ENCODE data around the gene ING2. TPM values are rescaled to one million over a fixed set of nuclear protein-coding genes. Genes with fewer than 3 reads are reported as not detected.

Gene ING2
- 6.6 and 7.7 TPM in 2 replicates for total RNA-seq

GRCh38 chr4:183504930-183505610, at the start of gene ING2:
TSS of gene ING2 (plus strand) at chr4:183505058. CDS start at chr4:183505196, 138 bp downstream.

Other genes starting within 250 kb of the ING2 start
- gene CLDN22, start 184.8 kb upstream of the ING2 start, total RNA-seq: not detected in 2 replicates
- gene CLDN24, start 182.6 kb upstream of the ING2 start, total RNA-seq: not detected in 2 replicates
- gene CDKN2AIP, start 60.4 kb upstream of the ING2 start, total RNA-seq: 10.9 and 27.5 TPM in 2 replicates
- gene RWDD4, start 154.1 kb downstream of the ING2 start, total RNA-seq: 9.4 and 24.9 TPM in 2 replicates
- gene TRAPPC11, start 154.2 kb downstream of the ING2 start, total RNA-seq: 40.7 and 58.6 TPM in 2 replicates

Data from placental pericyte (primary cell).